Vagina (tissue), 2 donors: ENCODE results near the gene SFXN2.

ENCODE experiments used
- CTCF ChIP-seq, 3 experiments: fragments of 450-650 bp in 2 of 3; fragments of 200-600 bp in 1 of 3; sonication (generic) in 1 of 3; IDR thresholded peaks; one replicate each; pipeline ENCODE4 v1.5.1; 2017 to 2019; ENCODE audit warnings: antibody characterized with exemption in 3 of 3, mild to moderate bottlenecking in 2 of 3, moderate library complexity in 2 of 3
- POLR2A ChIP-seq, 2 donors: fragments of 450-650 bp; IDR thresholded peaks; one replicate each; pipeline ENCODE4 v1.6.1; 2017; ENCODE audit warnings: antibody characterized with exemption in 2 of 2, mild to moderate bottlenecking in 2 of 2, moderate library complexity in 2 of 2
- POLR2AphosphoS5 ChIP-seq, 2 donors: sonication (generic); formaldehyde crosslinking; IDR thresholded peaks; one replicate each; pipeline ENCODE4 v1.9.0; 2017; ENCODE audit warnings: antibody characterized with exemption in 2 of 2, mild to moderate bottlenecking in 2 of 2, low read depth in 1 of 2; ENCODE audit not compliant: insufficient read depth in 1 of 2

GRCh38 chr10:102665904-102666509 lies 48.4 kb upstream of the SFXN2 start:
- TF ChIP-seq CTCF (IDR thresholded peaks at IDR 0.05) = no peak
- TF ChIP-seq POLR2AphosphoS5 (IDR thresholded peaks at IDR 0.05; ENCODE audit: insufficient read depth in 1 of 2, low read depth in 1 of 2) = no peak
- TF ChIP-seq POLR2A (IDR thresholded peaks at IDR 0.05) = no peak
